Aorta (tissue), 5 donors: Measurements from ENCODE around the gene TBC1D30. TPM values are rescaled to one million over a fixed set of nuclear protein-coding genes. Genes with fewer than 3 reads are reported as not detected.
A peak's percentile ranks its signal among the peaks of the same experiment; 100 is the strongest.
"Not testable (repeated sequence)": the region's sequence is repeated elsewhere in the genome, so short reads cannot be mapped to it uniquely, and the experiment has no call there.

ENCODE experiments used
- ATAC-seq: fragments of 200-7000 bp; cut with Tn5 transposase; one replicate; pipeline ENCODE4 v1.9.1; 2022; ENCODE audit warnings: moderate library complexity; ENCODE audit not compliant: low FRiP score
- DNase-seq, 2 donors: peaks; one replicate each; pipeline ENCODE4 v3.0.0-alpha.2; 2020
- H3K27ac ChIP-seq, 2 donors: one replicate each; pipeline ENCODE4 v1.5.1; 2013; ENCODE audit warnings: low read length in 2 of 2, mild to moderate bottlenecking in 2 of 2, moderate library complexity in 2 of 2, control low read depth in 1 of 2, inconsistent platforms in 1 of 2, low read depth in 1 of 2
- H3K27me3 ChIP-seq, 2 donors: one replicate each; pipeline ENCODE4 v1.6.1; 2013; ENCODE audit warnings: control low read depth in 1 of 2, low read length in 1 of 2, mild to moderate bottlenecking in 1 of 2, moderate library complexity in 1 of 2; ENCODE audit not compliant: insufficient read depth in 2 of 2, control insufficient read depth in 1 of 2
- H3K36me3 ChIP-seq, 2 donors: one replicate each; pipeline ENCODE4 v1.6.1; 2013; ENCODE audit warnings: control low read depth in 1 of 2, low read length in 1 of 2, mild to moderate bottlenecking in 1 of 2; ENCODE audit not compliant: insufficient read depth in 2 of 2, control insufficient read depth in 1 of 2
- H3K4me1 ChIP-seq, 2 donors: one replicate each; pipeline ENCODE4 v1.6.1; 2013; ENCODE audit warnings: low read length in 2 of 2, control low read depth in 1 of 2, mild to moderate bottlenecking in 1 of 2, moderate library complexity in 1 of 2; ENCODE audit not compliant: insufficient read depth in 2 of 2, control insufficient read depth in 1 of 2
- H3K4me3 ChIP-seq, 2 donors: one replicate each; pipeline ENCODE4 v1.5.1; 2013; ENCODE audit warnings: low read length in 2 of 2, control low read depth in 1 of 2, mild to moderate bottlenecking in 1 of 2
- H3K9me3 ChIP-seq: one replicate; pipeline ENCODE4 v1.6.1; 2013; ENCODE audit warnings: mild to moderate bottlenecking, low read length; ENCODE audit not compliant: control insufficient read depth
- WGBS, 2 donors: extraction: QIAGEN DNeasy Blood & Tissue Kit; methylation state at CpG; one replicate each; pipeline ENCODE4 v1.1.7; 2013; 5-methylcytosine and 5-hydroxymethylcytosine counted together
- intact Hi-C, 2 donors: fragments of 100-400 bp; cut with DNase I; formaldehyde crosslinking; loops; one replicate each; pipeline versions ENCODE4 v1.14.2 to v1.15.0; 2022
- long read RNA-seq, 2 donors: library from polyadenylated mRNA; unstranded; transcript quantifications; one replicate each; pipeline ENCODE4 v2.0.0, GENCODE V29; 2020 to 2021
- polyA plus RNA-seq, 2 donors: library from polyadenylated mRNA; stranded (reverse); fragments of 200-250 nt; gene quantifications; one replicate each; pipeline ENCODE4 v1.2.3, GENCODE V29; 2013
- total RNA-seq, 2 donors: library from RNA; stranded (reverse); fragmentation: NEBNext Ultra II Directional; extraction: Animal tissue kit (Norgen Biotek cat#: 25700); gene quantifications; one replicate each; pipeline ENCODE4 v1.2.1, GENCODE V29; 2021
- donor health status: healthy with polysubstance abuse.
- donor health status: Bipolar disorder and iron deficiency.
- donor health status: DM: no; HTN: no; CAD: no.
- donor health status: DM: no; HTN: no; CAD: no.
- donor health status: DM: yes; HTN: yes; CAD: no.

TBC1D30 gene, protein sequence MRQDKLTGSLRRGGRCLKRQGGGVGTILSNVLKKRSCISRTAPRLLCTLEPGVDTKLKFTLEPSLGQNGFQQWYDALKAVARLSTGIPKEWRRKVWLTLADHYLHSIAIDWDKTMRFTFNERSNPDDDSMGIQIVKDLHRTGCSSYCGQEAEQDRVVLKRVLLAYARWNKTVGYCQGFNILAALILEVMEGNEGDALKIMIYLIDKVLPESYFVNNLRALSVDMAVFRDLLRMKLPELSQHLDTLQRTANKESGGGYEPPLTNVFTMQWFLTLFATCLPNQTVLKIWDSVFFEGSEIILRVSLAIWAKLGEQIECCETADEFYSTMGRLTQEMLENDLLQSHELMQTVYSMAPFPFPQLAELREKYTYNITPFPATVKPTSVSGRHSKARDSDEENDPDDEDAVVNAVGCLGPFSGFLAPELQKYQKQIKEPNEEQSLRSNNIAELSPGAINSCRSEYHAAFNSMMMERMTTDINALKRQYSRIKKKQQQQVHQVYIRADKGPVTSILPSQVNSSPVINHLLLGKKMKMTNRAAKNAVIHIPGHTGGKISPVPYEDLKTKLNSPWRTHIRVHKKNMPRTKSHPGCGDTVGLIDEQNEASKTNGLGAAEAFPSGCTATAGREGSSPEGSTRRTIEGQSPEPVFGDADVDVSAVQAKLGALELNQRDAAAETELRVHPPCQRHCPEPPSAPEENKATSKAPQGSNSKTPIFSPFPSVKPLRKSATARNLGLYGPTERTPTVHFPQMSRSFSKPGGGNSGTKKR
- total RNA-seq (1 to 10 TPM; 4.1 to 9.7 TPM), polyA plus RNA-seq (1 to 10 TPM in 1 of 2 donors, under 1 TPM in 1; 0.18 to 1.9 TPM)
- long read RNA-seq, donor 1: 0 reads
- long read RNA-seq, donor 2, partial matches to known transcripts: 1 of 9 reads
- long read RNA-seq, donor 2, other reads (novel, unspliced or antisense): 8 of 9 reads

DNA sequence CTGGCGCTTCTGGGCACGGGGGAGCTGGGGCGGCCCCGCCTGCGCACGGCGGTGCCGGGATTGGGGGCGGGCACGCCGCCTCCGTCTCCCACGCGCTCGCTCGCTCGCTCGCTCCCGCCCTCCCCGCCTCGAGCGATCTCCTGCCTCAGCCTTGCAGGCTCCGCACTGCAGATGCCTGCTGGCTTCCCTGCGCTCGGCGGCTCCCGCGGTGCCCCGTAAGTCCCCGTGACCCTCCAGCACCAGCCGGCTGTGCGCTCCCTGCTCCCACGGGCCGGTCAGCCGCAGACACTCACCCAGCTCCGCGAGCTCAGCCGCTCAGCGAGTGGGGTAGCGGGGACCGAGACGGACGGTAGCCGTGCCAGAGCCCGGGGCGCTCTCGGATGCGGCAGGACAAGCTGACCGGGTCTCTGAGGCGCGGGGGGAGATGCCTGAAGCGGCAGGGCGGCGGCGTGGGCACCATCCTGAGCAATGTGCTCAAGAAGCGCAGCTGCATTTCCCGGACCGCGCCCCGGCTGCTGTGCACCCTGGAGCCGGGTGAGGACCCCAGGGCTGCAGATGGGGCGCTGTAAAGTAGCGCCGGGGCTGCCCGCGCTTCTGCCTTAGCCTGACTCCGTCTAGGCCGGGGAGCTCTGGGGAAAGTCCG, at the start of gene TBC1D30:
TSS of gene TBC1D30 (plus strand) at position 148 of the 643 bp plus-strand sequence. CDS start at position 381, 233 bp downstream.
- intact Hi-C loops: no loop called here
- ATAC-seq (peak; percentile 56), DNase-seq (peak; percentile 45 to 78)
- H3K4me3 ChIP-seq: peak within 1 kb of the TSS; percentile 35 to 37
- H3K27me3 ChIP-seq: no peaks in the 10 kb centered on the region
- peaks cover 0 to 7% of the 10 kb centered on the region in 2 donors for H3K4me1 ChIP-seq
- WGBS, 2 donors: 0 to 1% methylated on average over 59 to 69 of the region's 69 CpGs
- H3K9me3 ChIP-seq: peaks cover under 1% of the 10 kb centered on the region
- no peak within 1 kb of the TSS for H3K27ac ChIP-seq
- no peaks in the 10 kb centered on the region for H3K36me3 ChIP-seq

DNA sequence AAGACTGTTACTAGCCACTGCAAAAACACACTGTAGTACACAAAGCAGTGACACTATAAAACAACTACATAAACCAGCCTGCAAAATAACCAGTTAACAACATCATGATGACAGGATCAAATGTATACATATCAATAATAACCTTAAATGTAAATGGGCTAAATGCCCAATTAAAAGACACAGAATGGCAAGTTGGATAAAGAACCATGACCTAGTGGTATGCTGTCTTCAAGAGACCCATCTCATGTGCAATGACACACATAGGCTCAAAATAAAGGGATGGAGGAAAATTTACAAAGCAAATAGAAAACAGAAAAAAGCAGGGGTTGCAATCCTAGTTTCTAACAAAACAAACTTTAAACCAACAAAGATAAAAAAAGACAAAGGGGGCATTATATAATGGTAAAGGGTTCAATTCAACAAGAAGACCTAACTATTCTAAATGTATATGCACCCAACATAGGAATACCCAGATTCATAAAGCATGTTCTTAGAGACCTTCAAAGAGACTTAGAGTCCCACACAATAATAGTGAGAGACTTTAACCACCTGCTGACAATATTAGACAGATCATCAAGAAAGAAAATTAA, 49.2 kb upstream of the TBC1D30 start:
- DNase-seq, H3K9me3 ChIP-seq, ATAC-seq, H3K4me1 ChIP-seq, intact Hi-C loops, H3K27me3 ChIP-seq, H3K27ac ChIP-seq, H3K4me3 ChIP-seq, H3K36me3 ChIP-seq: not testable (repeated sequence)

DNA sequence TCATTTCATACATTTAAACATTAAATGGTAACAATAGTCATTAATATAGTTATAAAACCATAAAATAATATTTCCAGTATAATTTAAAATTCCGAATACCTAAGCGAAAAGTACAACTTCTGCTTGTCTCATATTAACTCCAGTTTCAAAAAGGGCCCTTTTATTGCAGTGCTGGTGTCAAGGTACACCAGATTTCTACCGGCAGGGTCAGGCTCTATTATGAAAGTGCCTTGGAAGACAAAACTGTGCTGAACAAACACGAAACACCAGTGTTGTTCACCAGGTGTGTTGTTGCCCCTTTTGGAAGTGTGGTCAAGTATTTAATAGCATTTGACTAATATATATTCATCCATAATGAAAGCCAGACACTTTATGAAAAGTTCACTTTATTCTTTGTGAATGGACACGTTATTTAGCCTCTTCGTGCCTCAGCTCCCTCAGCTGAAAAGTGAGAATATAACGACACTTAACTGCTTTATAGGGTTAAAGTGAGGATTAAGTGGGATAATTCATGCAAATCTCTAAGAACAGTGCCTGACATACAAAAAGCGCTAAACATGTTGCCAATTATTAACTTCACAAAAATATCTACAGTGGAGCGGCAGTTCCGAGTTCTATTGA, 45.0 kb upstream of the TBC1D30 start:
- no peak overlapping the region for H3K27ac ChIP-seq
- ATAC-seq: no peak
- intact Hi-C loops: no loop called here
- H3K4me3 ChIP-seq: no peak overlapping the region
- no peaks in the 10 kb centered on the region for H3K9me3 ChIP-seq
- DNase-seq: no peak
- H3K4me1 ChIP-seq: peaks cover 0 to 2% of the 10 kb centered on the region in 2 donors
- H3K36me3 ChIP-seq: no peaks in the 10 kb centered on the region
- WGBS, 2 donors: 73 to 75% methylated on average over 10 of the region's 10 CpGs
- H3K27me3 ChIP-seq: no peaks in the 10 kb centered on the region

DNA sequence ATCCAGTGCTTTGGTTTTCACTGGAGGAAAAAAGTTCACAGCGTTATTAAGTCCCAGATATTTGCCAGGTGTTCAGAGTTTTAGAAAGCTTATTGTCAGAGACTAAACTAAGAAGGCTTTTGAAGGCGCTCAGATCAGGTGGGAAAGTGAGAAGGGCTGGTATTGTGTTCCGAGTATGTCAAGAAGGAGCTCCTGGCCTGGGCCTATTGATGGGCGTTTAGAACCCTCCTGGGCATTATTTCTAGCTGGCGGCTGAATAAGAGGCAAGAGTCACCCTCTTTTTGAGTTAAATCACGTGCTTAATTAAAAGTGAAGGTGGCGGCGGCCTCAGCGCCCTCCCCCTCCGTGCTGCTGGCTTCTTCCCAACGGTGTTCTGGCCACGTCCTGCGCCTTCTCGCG, 44.3 kb upstream of the TBC1D30 start:
- intact Hi-C loops: no loop called here
- Histone ChIP-seq H3K4me1 (peaks cover 0 to 2% of the 10 kb centered on the region in 2 donors), H3K9me3 (no peaks in the 10 kb centered on the region), H3K27ac (no peak overlapping the region), H3K27me3 (no peaks in the 10 kb centered on the region), H3K36me3 (no peaks in the 10 kb centered on the region), H3K4me3 (peak overlapping the region; percentile 45 to 56)
- no peak for DNase-seq
- ATAC-seq: peak; percentile 34
- 12 to 13% methylated on average over 15 of the region's 15 CpGs for WGBS, 2 donors

DNA sequence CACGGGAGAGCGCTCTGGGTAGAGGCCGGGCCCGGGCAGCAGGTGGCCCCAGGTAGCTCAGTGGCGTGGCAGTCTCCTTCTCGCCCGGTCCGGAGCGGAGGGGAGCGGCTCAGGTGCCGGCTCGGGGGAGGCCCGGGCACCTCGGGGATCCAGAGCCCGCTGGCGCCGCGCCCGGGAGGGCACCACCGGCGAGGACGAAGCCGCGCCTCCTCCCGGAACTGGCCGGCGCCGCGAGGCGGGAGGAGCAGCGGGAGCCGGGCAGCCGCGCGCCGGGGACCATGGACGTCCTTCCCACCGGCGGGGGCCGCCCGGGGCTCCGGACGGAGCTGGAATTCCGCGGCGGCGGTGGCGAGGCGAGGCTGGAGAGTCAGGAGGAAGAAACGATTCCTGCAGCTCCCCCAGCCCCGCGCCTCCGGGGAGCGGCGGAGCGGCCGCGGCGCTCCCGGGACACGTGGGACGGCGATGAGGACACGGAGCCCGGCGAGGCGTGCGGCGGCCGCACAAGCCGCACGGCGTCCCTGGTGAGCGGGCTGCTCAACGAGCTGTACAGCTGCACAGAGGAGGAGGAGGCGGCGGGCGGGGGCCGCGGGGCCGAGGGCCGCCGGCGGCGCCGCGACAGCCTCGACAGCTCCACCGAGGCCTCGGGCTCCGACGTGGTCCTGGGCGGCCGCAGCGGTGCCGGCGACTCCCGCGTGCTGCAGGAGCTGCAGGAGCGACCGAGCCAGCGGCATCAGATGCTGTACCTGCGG, 43.7 kb upstream of the TBC1D30 start:
- 1 to 2% methylated on average over 86 to 103 of the region's 103 CpGs for WGBS, 2 donors
- ATAC-seq (peak; percentile 73), DNase-seq (peak; percentile 60 to 81)
- H3K4me3 ChIP-seq: peak overlapping the region; percentile 45 to 56
- H3K9me3 ChIP-seq: no peaks in the 10 kb centered on the region
- no peaks in the 10 kb centered on the region for H3K36me3 ChIP-seq
- no peaks in the 10 kb centered on the region for H3K27me3 ChIP-seq
- H3K27ac ChIP-seq: no peak overlapping the region
- intact Hi-C loops: no loop called here
- H3K4me1 ChIP-seq: peaks cover 0 to 2% of the 10 kb centered on the region in 2 donors

DNA sequence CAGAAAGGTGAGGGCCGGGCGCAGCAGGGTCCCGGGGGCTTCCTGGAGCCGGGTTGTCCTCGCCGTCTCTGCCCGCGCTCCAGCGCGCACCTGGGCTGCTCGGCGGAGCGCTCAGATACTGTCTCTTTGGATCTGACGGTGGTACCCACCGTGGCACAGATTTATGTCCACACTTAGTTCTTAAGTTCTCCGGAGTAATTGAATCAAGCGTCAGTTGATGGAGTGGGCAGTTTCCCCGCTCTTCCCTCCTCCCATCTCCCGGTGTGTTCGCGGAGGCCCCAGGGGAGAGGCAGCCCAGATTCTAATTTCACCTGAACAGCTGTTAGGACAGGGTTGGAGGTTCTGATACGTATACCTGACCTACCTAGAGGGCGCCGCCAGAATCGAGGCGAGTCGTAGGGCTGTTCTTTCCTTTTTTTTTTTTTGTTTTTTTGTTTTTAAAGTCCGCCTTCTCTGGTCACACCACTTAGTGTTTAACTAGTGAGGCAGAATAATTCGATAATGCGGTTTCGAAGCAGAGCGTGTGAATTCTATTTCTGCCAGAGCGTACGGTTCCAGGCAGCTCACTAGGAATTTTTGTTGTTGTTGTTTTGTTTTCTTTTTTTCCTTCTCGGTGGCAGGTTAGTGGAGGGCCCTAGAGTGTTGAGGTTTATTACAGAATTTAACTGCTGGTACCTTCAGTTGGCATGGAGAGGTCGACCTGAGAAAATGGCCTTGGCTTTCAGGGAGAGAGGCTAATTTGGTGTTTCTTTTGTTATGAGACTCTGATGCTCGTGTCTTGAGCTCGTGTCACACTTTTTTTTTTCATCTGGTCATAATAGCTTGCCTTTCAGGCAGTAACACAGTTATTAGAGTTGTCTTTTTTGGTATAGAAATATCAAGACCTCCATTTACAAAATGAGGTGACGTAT, 42.9 kb upstream of the TBC1D30 start:
- no peaks in the 10 kb centered on the region for H3K27me3 ChIP-seq
- peaks cover 0 to 2% of the 10 kb centered on the region in 2 donors for H3K4me1 ChIP-seq
- DNase-seq (no peak), ATAC-seq (no peak)
- no peaks in the 10 kb centered on the region for H3K9me3 ChIP-seq
- H3K4me3 ChIP-seq: peak overlapping the region; percentile 21 to 45
- intact Hi-C loops: no loop called here
- no peaks in the 10 kb centered on the region for H3K36me3 ChIP-seq
- H3K27ac ChIP-seq: no peak overlapping the region
- 6% methylated on average over 39 of the region's 39 CpGs for WGBS, 2 donors

DNA sequence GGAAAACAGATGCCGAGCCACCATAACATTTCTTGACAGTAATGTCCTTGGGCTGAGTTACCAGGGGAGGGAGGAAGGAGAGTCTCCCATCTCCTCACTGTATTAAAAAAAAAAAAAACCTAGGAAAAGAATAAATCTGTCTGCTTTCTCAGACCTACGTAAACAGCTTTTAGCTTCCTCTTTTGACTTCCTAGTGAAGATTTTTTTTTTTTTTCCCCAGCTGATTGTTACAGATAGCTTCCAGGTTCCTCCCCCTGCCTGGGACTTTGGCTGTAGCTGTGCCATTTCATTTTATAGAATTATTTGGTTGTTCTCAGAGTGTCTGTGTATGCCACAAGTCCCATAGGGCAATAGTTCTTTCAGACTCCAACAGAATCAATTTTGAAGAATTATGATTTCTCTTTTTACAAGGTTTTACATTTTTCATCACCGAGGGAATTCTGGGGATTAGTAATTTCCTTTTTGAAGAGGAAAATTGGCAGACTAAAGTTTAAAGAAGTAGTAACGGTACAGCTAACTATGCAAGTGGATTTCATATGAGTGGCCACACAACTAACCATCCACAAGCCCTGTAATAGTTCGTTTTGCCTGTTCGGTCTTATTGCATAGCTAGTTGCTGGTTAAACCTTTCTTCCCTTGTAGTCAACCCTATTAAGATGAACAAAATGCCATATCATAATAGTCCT, 42.1 kb upstream of the TBC1D30 start:
- intact Hi-C loops: no loop called here
- no peak overlapping the region for H3K27ac ChIP-seq
- peak; percentile 47 for ATAC-seq
- no peaks in the 10 kb centered on the region for H3K9me3 ChIP-seq
- DNase-seq: no peak
- WGBS, 2 donors: 54% methylated on average over 6 of the region's 6 CpGs
- no peaks in the 10 kb centered on the region for H3K27me3 ChIP-seq
- H3K4me1 ChIP-seq: peaks cover 0 to 2% of the 10 kb centered on the region in 2 donors
- no peak overlapping the region for H3K4me3 ChIP-seq
- no peaks in the 10 kb centered on the region for H3K36me3 ChIP-seq
